IMR-90 (cell line): Measurements from ENCODE around the gene GPBAR1. TPM values are rescaled to one million over a fixed set of nuclear protein-coding genes. Genes with fewer than 3 reads are reported as not detected.

Source experiments
- ATAC-seq: fragments of 200-7000 bp; cut with Tn5 transposase; 2 replicates; pipeline ENCODE4 v1.9.1; 2020; ENCODE audit warnings: low read depth, mild to moderate bottlenecking, moderate library complexity
- BruUV-seq: library from RNA; stranded (reverse); fragments of 400-500 nt; replicated peaks from 2 replicates; lab custom pipeline; 2021; lab: Mats Ljungman, UMichigan
- CTCF ChIA-PET: fragments of 300-600 bp; formaldehyde crosslinking; extraction: SDS; loops from one replicate; lab custom pipeline; 2021; ENCODE audit warnings: antibody characterized with exemption; lab: Yijun Ruan, JAX
- POLR2A ChIA-PET: fragments of 300-600 bp; sonication (Branson Sonifier 250); formaldehyde crosslinking; loops from one replicate; lab custom pipeline; 2022; ENCODE audit warnings: antibody characterized with exemption; ENCODE audit not compliant: unreplicated experiment; lab: Charles Lee
- DNase-seq: peaks from one replicate; pipeline ENCODE4 v3.0.0; 2013
- H2AFZ ChIP-seq: replicated peaks from 2 replicates; pipeline ENCODE3; 2013; ENCODE audit warnings: low read length, mild to moderate bottlenecking; ENCODE audit not compliant: poor library complexity
- H2AK5ac ChIP-seq: 2 replicates; pipeline ENCODE4 v1.6.1; 2013; ENCODE audit warnings: low read depth, low read length, inconsistent platforms
- H2AK9ac ChIP-seq: replicated peaks from 2 replicates; pipeline ENCODE3; 2013; ENCODE audit warnings: mild to moderate bottlenecking, low read depth, low read length, moderate library complexity; ENCODE audit not compliant: poor library complexity
- H2BK120ac ChIP-seq: 2 replicates; pipeline ENCODE4 v1.6.1; 2013; ENCODE audit warnings: low read depth, low read length, inconsistent platforms
- H2BK15ac ChIP-seq: 3 replicates; pipeline ENCODE4 v1.6.1; 2013; ENCODE audit warnings: low read depth, low read length, inconsistent platforms
- H2BK20ac ChIP-seq: 2 replicates; pipeline ENCODE4 v1.6.1; 2013; ENCODE audit warnings: low read depth, mild to moderate bottlenecking, inconsistent platforms, low read length, moderate library complexity
- H2BK5ac ChIP-seq: 2 replicates; pipeline ENCODE4 v1.6.1; 2013; ENCODE audit warnings: mild to moderate bottlenecking, low read depth, low read length, inconsistent platforms; ENCODE audit not compliant: poor library complexity, severe bottlenecking
- H3K14ac ChIP-seq: replicated peaks from 2 replicates; pipeline ENCODE4 v1.6.1; 2013; ENCODE audit warnings: low read depth, low read length, inconsistent platforms
- H3K18ac ChIP-seq: 2 replicates; pipeline ENCODE4 v1.6.1; 2013; ENCODE audit warnings: low read depth, low read length, control low read depth
- H3K23ac ChIP-seq: 2 replicates; pipeline ENCODE4 v1.6.1; 2013; ENCODE audit warnings: low read depth, low read length, inconsistent platforms
- H3K27ac ChIP-seq: 2 replicates; pipeline ENCODE4 v1.5.1; 2013; ENCODE audit warnings: mild to moderate bottlenecking, control low read depth, low read length; ENCODE audit not compliant: insufficient read depth
- H3K27me3 ChIP-seq: 2 replicates; pipeline ENCODE4 v1.6.1; 2013; ENCODE audit warnings: low read length; ENCODE audit not compliant: control insufficient read depth, insufficient read depth
- H3K36me3 ChIP-seq: 2 replicates; pipeline ENCODE4 v1.6.1; 2013; ENCODE audit warnings: low read length, mixed read lengths; ENCODE audit not compliant: control insufficient read depth, insufficient read depth
- H3K4ac ChIP-seq: 2 replicates; pipeline ENCODE4 v1.6.1; 2013; ENCODE audit warnings: low read depth, low read length, inconsistent platforms
- H3K4me1 ChIP-seq: 2 replicates; pipeline ENCODE4 v1.6.1; 2013; ENCODE audit warnings: low read length, mixed read lengths; ENCODE audit not compliant: control insufficient read depth, insufficient read depth
- H3K4me2 ChIP-seq: 2 replicates; pipeline ENCODE4 v1.6.1; 2013; ENCODE audit warnings: low read depth, mild to moderate bottlenecking, control low read depth, low read length, moderate library complexity
- H3K4me3 ChIP-seq: 2 replicates; pipeline ENCODE4 v1.5.1; 2013; ENCODE audit warnings: low read depth, mild to moderate bottlenecking, control low read depth, low read length, moderate library complexity; ENCODE audit not compliant: insufficient read depth
- H3K56ac ChIP-seq: 2 replicates; pipeline ENCODE4 v1.6.1; 2013; ENCODE audit warnings: low read length, inconsistent platforms; ENCODE audit not compliant: insufficient read depth; ENCODE audit errors: extremely low read depth
- H3K79me1 ChIP-seq, 2 experiments: 2 replicates each; pipeline ENCODE4 v1.6.1; 2013; ENCODE audit warnings: low read length in 2 of 2, inconsistent platforms in 1 of 2, low read depth in 1 of 2
- H3K9ac ChIP-seq: 2 replicates; pipeline ENCODE4 v1.6.1; 2013; ENCODE audit warnings: low read depth, low read length, control low read depth
- H3K9me1 ChIP-seq: 2 replicates; pipeline ENCODE4 v1.6.1; 2013; ENCODE audit warnings: low read length, inconsistent platforms; ENCODE audit not compliant: insufficient read depth
- H3K9me3 ChIP-seq: 2 replicates; pipeline ENCODE4 v1.6.1; 2013; ENCODE audit warnings: low read length; ENCODE audit not compliant: control insufficient read depth, insufficient read depth
- H4K20me1 ChIP-seq: 2 replicates; pipeline ENCODE4 v1.6.1; 2013; ENCODE audit warnings: low read length, inconsistent platforms; ENCODE audit not compliant: insufficient read depth
- H4K5ac ChIP-seq: 2 replicates; pipeline ENCODE4 v1.6.1; 2013; ENCODE audit warnings: mild to moderate bottlenecking, low read depth, low read length, control low read depth
- H4K8ac ChIP-seq, 2 experiments: 2 replicates each; pipeline ENCODE4 v1.6.1; 2013; ENCODE audit warnings: low read depth in 2 of 2, low read length in 2 of 2, control low read depth in 1 of 2, inconsistent platforms in 1 of 2
- H4K91ac ChIP-seq: 2 replicates; pipeline ENCODE4 v1.6.1; 2013; ENCODE audit warnings: low read depth, low read length, inconsistent platforms; ENCODE audit not compliant: insufficient read depth
- BHLHE40 ChIP-seq: fragments of 150-350 bp; IDR thresholded peaks from 2 replicates; pipeline ENCODE4 v1.6.1; 2016; ENCODE audit warnings: mild to moderate bottlenecking, low read depth, low read length
- CEBPB ChIP-seq: IDR thresholded peaks from 2 replicates; pipeline ENCODE4 v1.6.1; 2012; ENCODE audit warnings: low read depth, low read length, improper control_type of control experiment
- CHD1 ChIP-seq: IDR thresholded peaks from 2 replicates; pipeline ENCODE4 v1.6.1; 2012; ENCODE audit warnings: low read depth, low read length, improper control_type of control experiment
- FOS ChIP-seq: fragments of 150-350 bp; IDR thresholded peaks from 2 replicates; pipeline ENCODE4 v1.6.1; 2016; ENCODE audit warnings: low read depth, low read length
- MAFK ChIP-seq: IDR thresholded peaks from 2 replicates; pipeline ENCODE4 v1.6.1; 2012; ENCODE audit warnings: low read depth, low read length, improper control_type of control experiment
- MAZ ChIP-seq: IDR thresholded peaks from 2 replicates; pipeline ENCODE4 v1.6.1; 2012; ENCODE audit warnings: low read depth, mild to moderate bottlenecking, low read length, improper control_type of control experiment, moderate library complexity, borderline replicate concordance
- MXI1 ChIP-seq: IDR thresholded peaks from 2 replicates; pipeline ENCODE4 v1.6.1; 2012; ENCODE audit warnings: low read depth, mild to moderate bottlenecking, low read length, moderate library complexity, borderline replicate concordance
- NFE2L2 ChIP-seq: fragments of 150-350 bp; IDR thresholded peaks from 2 replicates; pipeline ENCODE4 v1.6.1; 2016; ENCODE audit warnings: low read depth, mild to moderate bottlenecking, low read length
- POLR2A ChIP-seq: IDR thresholded peaks from 2 replicates; pipeline ENCODE4 v1.6.1; 2012; ENCODE audit warnings: mild to moderate bottlenecking, low read depth, low read length
- RAD21 ChIP-seq: IDR thresholded peaks from 2 replicates; pipeline ENCODE4 v1.6.1; 2012; ENCODE audit warnings: low read length, improper control_type of control experiment
- RCOR1 ChIP-seq: IDR thresholded peaks from 2 replicates; pipeline ENCODE4 v1.6.1; 2012; ENCODE audit warnings: mild to moderate bottlenecking, low read length, improper control_type of control experiment; ENCODE audit not compliant: insufficient replicate concordance
- RFX5 ChIP-seq: IDR thresholded peaks from 2 replicates; pipeline ENCODE4 v1.8.0; 2012; ENCODE audit warnings: low read depth, mild to moderate bottlenecking, low read length, moderate library complexity
- SMC3 ChIP-seq: fragments of 150-350 bp; IDR thresholded peaks from 2 replicates; pipeline ENCODE4 v1.6.1; 2016; ENCODE audit warnings: low read depth, mild to moderate bottlenecking, antibody characterized with exemption, low read length, moderate library complexity
- WGBS, 2 experiments: methylation state at CpG; one replicate each; pipeline versions ENCODE4 v1.1.5 to v1.1.7; 2013; ENCODE audit warnings: missing lambda C conversion rate in 2 of 2; ENCODE audit not compliant: insufficient read length in 1 of 2; ENCODE audit errors: extremely low coverage in 2 of 2; 5-methylcytosine and 5-hydroxymethylcytosine counted together
- dilution Hi-C: fragments of 300-500 bp; cut with HindIII; formaldehyde crosslinking; loops from one replicate; pipeline ENCODE4 v1.14.3; 2018; ENCODE audit warnings: low sequenced_read_pairs; ENCODE audit not compliant: unreplicated experiment
- in situ Hi-C: fragments of 300-500 bp; cut with MboI; formaldehyde crosslinking; loops from 3 replicates; pipeline ENCODE4 v1.14.3; 2019; ENCODE audit warnings: low sequenced_read_pairs, inconsistent platforms, mixed read lengths
- intact Hi-C: fragments of 100-400 bp; cut with micrococcal nuclease; formaldehyde crosslinking; loops from 2 replicates; pipeline ENCODE4 v1.10.0; 2022
- polyA plus RNA-seq, 3 experiments: library from polyadenylated mRNA; depleted of rRNA; stranded (reverse); fragments of >200 nt; gene quantifications; 2 replicates each; pipeline ENCODE4 v1.2.3, GENCODE V29; 2012; ENCODE audit warnings: low replicate concordance in 1 of 3
- total RNA-seq: library from RNA; depleted of rRNA; stranded (reverse); fragments of >200 nt; gene quantifications from 2 replicates; pipeline ENCODE4 v1.2.3, GENCODE V29; 2012
- TF ChIP-seq, protein P1 (sequence below): fragments of 150-350 bp; IDR thresholded peaks from 2 replicates; pipeline ENCODE4 v1.6.1; 2017; ENCODE audit warnings: mild to moderate bottlenecking, antibody characterized with exemption, low read length, low read depth
- TF ChIP-seq, protein P2 (sequence below): fragments of 150-350 bp; IDR thresholded peaks from 2 replicates; pipeline ENCODE4 v1.6.1; 2016; ENCODE audit warnings: low read depth, mild to moderate bottlenecking, low read length, moderate library complexity, borderline replicate concordance

GPBAR1 gene
- total and polyA plus RNA-seq, 2 of the 4 experiments (the other 2 are of a cell fraction), result under 0.01 to 0.21 TPM

DNA sequence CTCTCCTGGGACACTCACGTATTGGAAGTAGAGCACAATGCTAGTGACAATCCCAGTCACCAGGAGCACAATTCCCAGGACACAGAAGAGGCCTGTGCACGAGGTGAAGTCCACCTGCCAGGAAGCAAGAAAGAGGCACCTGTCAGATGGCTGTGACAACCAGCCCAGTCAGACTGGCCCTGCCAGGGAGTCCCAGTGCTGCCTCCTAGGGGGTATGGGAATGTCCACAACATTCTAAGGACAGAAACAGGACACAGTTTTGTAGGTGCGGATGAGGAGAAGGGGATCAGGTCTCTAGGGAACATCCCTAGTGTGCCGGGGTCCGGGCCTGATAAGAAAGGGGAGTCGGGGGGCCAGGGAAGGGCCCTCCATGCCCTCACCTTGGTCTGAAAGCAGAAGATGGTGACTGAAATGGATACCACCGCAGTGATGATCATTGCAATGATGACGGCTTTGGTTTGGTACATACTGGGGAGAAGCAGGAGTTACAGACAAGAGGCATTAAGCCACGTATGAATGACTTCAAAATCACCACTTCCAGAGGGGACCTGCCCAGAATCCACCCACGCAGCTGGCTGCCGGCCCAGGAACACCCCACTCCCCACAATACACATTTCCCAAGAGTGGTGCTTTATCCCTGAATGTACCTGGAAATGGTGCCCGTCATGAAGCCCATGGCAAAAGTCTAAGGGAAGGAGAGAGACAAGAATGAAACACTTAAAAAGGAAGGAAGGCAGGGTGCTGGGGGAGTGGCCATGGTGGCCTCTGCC is 16.4 kb downstream of the GPBAR1 start:
- Histone ChIP-seq H4K91ac (no peak overlapping the region), H3K14ac (no peak overlapping the region), H3K9ac (no peak overlapping the region), H4K20me1 (peaks cover 5% of the 10 kb centered on the region), H2AK9ac (peak overlapping the region; percentile 62), H3K27me3 (no peaks in the 10 kb centered on the region), H2BK20ac (no peak overlapping the region), H2BK5ac (no peak overlapping the region), H3K4me3 (no peak overlapping the region), H2AK5ac (no peak overlapping the region), H2BK120ac (no peak overlapping the region), H3K9me1 (no peaks in the 10 kb centered on the region), H3K4ac (no peak overlapping the region), H4K8ac (no peak overlapping the region), H2AFZ (no peak overlapping the region), H3K56ac (no peak overlapping the region), H3K4me2 (no peak overlapping the region), H3K4me1 (peaks cover 10% of the 10 kb centered on the region), H3K36me3 (peaks cover 74% of the 10 kb centered on the region), H2BK15ac (no peak overlapping the region), H3K9me3 (no peaks in the 10 kb centered on the region), H3K27ac (no peak overlapping the region), H4K5ac (no peak overlapping the region), H3K18ac (no peak overlapping the region), H3K23ac (no peak overlapping the region), H3K79me1 (peaks cover 5 to 78% of the 10 kb centered on the region in 2 experiments)
- ChIA-PET POLR2A (interaction anchor here (2.5 kb wide), 1 partner anchor 10 kb away, joined by 9 read pairs; no protein-coding TSS in a partner anchor), CTCF (no interaction called here)
- in situ Hi-C loops (loop anchor here (10.0 kb wide), 1 partner anchor 118 kb away; the partner anchor contains the start of gene CTDSP1), dilution Hi-C loops (no loop called here), intact Hi-C loops (loop anchor here (10.0 kb wide), 1 partner anchor 288 kb away; the partner anchor contains the start of genes CNOT9 and USP37)
- 88% methylated on average over 7 of the region's 12 CpGs; no CpG with 5 or more reads in 1 of the 2 experiments for WGBS, 2 experiments
- ATAC-seq, result no peak
- DNase-seq, result no peak
- no TSS peak for BruUV-seq
- TF ChIP-seq, protein P1, sequence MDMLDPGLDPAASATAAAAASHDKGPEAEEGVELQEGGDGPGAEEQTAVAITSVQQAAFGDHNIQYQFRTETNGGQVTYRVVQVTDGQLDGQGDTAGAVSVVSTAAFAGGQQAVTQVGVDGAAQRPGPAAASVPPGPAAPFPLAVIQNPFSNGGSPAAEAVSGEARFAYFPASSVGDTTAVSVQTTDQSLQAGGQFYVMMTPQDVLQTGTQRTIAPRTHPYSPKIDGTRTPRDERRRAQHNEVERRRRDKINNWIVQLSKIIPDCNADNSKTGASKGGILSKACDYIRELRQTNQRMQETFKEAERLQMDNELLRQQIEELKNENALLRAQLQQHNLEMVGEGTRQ, result no peak
- TF ChIP-seq CEBPB, result no peak
- no peak for TF ChIP-seq SMC3
- TF ChIP-seq POLR2A, result no peak
- TF ChIP-seq, protein P2, sequence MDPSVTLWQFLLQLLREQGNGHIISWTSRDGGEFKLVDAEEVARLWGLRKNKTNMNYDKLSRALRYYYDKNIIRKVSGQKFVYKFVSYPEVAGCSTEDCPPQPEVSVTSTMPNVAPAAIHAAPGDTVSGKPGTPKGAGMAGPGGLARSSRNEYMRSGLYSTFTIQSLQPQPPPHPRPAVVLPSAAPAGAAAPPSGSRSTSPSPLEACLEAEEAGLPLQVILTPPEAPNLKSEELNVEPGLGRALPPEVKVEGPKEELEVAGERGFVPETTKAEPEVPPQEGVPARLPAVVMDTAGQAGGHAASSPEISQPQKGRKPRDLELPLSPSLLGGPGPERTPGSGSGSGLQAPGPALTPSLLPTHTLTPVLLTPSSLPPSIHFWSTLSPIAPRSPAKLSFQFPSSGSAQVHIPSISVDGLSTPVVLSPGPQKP, result no peak
- no peak for TF ChIP-seq RAD21
- TF ChIP-seq CHD1, result no peak
- TF ChIP-seq RCOR1, result no peak
- no peak for TF ChIP-seq BHLHE40
- TF ChIP-seq MAZ, result no peak
- TF ChIP-seq FOS, result no peak
- no peak for TF ChIP-seq MAFK
- TF ChIP-seq RFX5, result no peak
- no peak for TF ChIP-seq NFE2L2
- no peak for TF ChIP-seq MXI1
